Brain microvascular endothelial cell (primary cell): Measurements from ENCODE around the gene LMAN2.

ENCODE experiments used
- DNase-seq: peaks from one replicate; pipeline ENCODE4 v3.0.0-alpha.2; 2020
- H3K27ac ChIP-seq: fragments of 250-450 bp; sonication (Bioruptor Pico); 2 replicates; pipeline ENCODE4 v1.5.1; 2020; ENCODE audit warnings: mild to moderate bottlenecking, moderate library complexity
- H3K27me3 ChIP-seq: fragments of 250-450 bp; sonication (Bioruptor Pico); replicated peaks from 2 replicates; pipeline ENCODE4 v1.5.1; 2020; ENCODE audit warnings: mild to moderate bottlenecking
- H3K36me3 ChIP-seq: fragments of 250-450 bp; sonication (Bioruptor Pico); replicated peaks from 2 replicates; pipeline ENCODE4 v1.5.1; 2020; ENCODE audit warnings: mild to moderate bottlenecking
- H3K4me3 ChIP-seq: 2 replicates; pipeline ENCODE4 v1.5.1; 2011; ENCODE audit warnings: low read depth, mild to moderate bottlenecking, control low read depth, low read length, moderate library complexity
- in situ Hi-C: cut with HindIII; loops from 2 replicates; pipeline ENCODE4 v1.10.0; 2017; ENCODE audit warnings: low sequenced_read_pairs, low pct_ligation_motif_present
- TF ChIP-seq, protein P1 (sequence below): IDR thresholded peaks from 2 replicates; pipeline ENCODE4 v1.5.1; 2011; ENCODE audit warnings: low read depth, mild to moderate bottlenecking, moderate library complexity, low read length, control low read depth, inconsistent platforms; ENCODE audit errors: missing control alignments

LMAN2 gene

DNA sequence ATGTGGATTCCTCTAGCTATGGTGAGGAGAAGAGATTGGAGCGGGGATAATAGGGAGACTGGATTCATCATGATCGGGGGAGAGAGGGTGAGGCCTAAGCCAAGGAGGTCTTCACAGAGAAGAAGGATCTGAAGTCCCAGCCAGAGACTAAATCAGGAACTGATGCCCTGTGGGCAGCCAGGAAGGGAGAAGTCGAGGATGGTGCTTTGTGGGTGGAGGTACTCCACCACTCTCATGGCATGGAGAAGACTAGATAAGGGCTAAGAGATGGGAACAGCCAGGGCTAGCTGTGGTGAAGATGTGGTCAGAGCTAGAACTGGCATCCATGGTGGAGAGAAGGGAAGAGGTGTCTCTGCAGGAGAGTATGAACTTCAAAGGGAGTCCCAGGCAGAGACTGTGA, 3.2 kb upstream of the LMAN2 start:
- H3K27ac ChIP-seq, result no peak overlapping the region
- DNase-seq, result no peak
- TF ChIP-seq, protein P1, sequence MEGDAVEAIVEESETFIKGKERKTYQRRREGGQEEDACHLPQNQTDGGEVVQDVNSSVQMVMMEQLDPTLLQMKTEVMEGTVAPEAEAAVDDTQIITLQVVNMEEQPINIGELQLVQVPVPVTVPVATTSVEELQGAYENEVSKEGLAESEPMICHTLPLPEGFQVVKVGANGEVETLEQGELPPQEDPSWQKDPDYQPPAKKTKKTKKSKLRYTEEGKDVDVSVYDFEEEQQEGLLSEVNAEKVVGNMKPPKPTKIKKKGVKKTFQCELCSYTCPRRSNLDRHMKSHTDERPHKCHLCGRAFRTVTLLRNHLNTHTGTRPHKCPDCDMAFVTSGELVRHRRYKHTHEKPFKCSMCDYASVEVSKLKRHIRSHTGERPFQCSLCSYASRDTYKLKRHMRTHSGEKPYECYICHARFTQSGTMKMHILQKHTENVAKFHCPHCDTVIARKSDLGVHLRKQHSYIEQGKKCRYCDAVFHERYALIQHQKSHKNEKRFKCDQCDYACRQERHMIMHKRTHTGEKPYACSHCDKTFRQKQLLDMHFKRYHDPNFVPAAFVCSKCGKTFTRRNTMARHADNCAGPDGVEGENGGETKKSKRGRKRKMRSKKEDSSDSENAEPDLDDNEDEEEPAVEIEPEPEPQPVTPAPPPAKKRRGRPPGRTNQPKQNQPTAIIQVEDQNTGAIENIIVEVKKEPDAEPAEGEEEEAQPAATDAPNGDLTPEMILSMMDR, result no peak
- H3K36me3 ChIP-seq, result no peaks in the 10 kb centered on the region
- no peaks in the 10 kb centered on the region for H3K27me3 ChIP-seq
- in situ Hi-C loops, result no loop called here
- no peak overlapping the region for H3K4me3 ChIP-seq

DNA sequence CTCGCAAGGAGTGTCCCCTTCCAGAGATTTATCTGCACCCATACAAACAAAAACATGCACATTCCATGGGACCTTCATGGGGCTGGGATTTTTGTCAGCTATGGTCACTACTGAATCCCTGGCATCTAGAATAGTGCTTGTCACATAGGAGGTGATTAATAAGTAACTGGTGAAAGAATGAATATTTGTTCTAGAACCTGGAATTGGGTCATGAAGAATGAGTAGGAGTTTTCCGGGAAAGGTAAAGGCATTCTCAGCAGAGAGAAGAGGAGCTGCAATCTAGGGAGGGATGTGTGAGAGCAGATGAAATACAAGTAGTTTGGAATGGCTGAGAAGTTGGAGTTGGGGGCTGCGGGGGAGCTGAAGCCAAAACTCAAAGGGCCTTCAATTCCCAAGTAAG, 2.8 kb upstream of the LMAN2 start:
- no peak for DNase-seq
- in situ Hi-C loops, result no loop called here
- Histone ChIP-seq H3K27me3 (no peaks in the 10 kb centered on the region), H3K27ac (no peak overlapping the region), H3K4me3 (no peak overlapping the region), H3K36me3 (no peaks in the 10 kb centered on the region)
- TF ChIP-seq, protein P1, result no peak

DNA sequence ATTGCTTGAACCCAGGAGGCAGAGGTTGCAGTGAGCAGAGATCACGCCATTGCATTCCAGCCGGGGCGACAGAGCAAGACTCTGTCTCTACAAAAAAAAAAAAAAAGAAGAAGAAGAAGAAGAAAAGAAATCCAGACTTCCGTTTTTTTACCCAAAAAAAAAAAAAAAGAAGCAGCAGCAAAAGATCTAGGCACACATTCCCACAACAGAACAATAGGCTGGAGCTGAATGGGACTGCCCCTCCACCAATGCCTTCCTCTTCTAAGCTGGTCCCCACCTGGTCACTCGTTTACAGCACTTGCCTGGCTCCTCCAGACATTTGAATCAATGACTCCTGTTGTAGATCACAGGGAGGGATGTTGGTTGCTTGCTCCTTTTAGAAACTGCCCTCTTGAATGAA, 1.6 kb upstream of the LMAN2 start:
- TF ChIP-seq, protein P1, result no peak
- H3K27ac ChIP-seq, result no peak overlapping the region
- in situ Hi-C loops, result no loop called here
- no peaks in the 10 kb centered on the region for H3K36me3 ChIP-seq
- H3K27me3 ChIP-seq, result no peaks in the 10 kb centered on the region
- H3K4me3 ChIP-seq, result no peak overlapping the region
- DNase-seq, result no peak

DNA sequence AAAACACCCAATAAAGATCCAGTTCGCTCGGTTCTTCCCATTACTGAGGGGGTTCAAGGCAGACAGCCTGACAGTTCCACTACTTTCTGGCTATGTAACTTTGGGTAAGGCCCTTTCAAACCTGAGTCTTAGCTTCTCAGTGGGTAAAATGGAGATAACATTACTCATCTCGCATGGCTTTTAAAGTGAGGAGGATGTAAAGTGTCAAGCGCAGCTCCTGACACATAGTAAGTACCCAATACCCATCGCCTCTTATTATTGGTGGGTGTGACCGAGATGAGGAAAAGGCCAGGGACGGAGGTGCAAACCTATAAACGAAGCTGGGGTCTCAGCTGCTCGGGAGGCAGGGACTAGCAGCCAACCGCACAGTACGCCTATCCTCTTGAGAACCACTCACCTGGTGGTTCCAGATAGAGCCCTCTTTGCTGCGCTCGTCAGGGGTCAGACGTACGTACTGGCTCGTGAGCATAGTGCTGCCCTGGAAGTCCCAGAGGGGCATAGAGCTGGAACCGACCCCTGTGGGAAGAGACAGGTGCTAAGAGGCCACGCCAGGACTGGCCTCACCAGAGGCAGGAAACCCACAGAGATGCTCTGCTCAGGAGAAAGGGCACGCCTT, 584 bp downstream of the LMAN2 start:
- no peak for DNase-seq
- H3K27me3 ChIP-seq, result no peaks in the 10 kb centered on the region
- H3K27ac ChIP-seq, result peak overlapping the region; percentile 97
- TF ChIP-seq, protein P1, result no peak
- in situ Hi-C loops, result no loop called here
- no peaks in the 10 kb centered on the region for H3K36me3 ChIP-seq
- peak overlapping the region; percentile 99 for H3K4me3 ChIP-seq

DNA sequence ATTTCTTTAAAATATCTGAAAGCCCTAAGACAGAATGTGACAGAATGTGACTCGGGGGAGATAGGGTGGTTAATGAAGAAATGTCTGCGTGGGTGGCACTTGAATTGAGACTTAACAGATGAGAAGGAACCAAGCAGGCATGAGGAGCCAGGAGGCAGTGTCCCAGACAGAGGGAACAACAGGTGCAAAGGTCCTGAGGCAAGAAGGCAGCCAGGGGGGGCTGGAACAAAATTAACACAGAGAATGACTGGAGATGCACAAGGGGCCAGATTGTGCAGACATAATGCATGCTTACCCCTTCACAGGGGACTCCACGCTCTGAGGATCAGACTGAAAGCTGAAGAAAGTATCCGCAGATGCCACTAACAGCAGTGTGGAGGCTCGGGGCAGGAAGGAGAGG, 1.7 kb downstream of the LMAN2 start:
- Histone ChIP-seq H3K36me3 (no peaks in the 10 kb centered on the region), H3K27ac (no peak overlapping the region), H3K27me3 (no peaks in the 10 kb centered on the region), H3K4me3 (no peak overlapping the region)
- in situ Hi-C loops, result no loop called here
- TF ChIP-seq, protein P1, result no peak
- no peak for DNase-seq

DNA sequence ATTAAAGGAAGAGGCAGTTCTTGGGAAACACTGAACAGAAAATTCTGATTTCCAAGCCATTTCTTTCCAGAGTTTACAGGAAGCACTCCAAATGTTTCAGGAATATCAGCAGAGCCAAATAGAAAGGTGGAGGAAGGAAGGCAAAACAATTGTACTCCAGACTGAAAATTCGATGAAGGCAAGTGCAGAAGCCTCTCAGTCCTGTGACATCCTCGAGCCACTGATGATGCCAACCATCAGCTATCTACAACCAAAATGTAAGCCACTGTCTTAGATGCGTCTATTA, 2.2 kb downstream of the LMAN2 start:
- DNase-seq, result no peak
- no peaks in the 10 kb centered on the region for H3K36me3 ChIP-seq
- H3K27me3 ChIP-seq, result no peaks in the 10 kb centered on the region
- no peak overlapping the region for H3K27ac ChIP-seq
- TF ChIP-seq, protein P1, result no peak
- H3K4me3 ChIP-seq, result no peak overlapping the region
- in situ Hi-C loops, result no loop called here
